ENCODE data around the gene NR2F6. TPM values are rescaled to one million over a fixed set of nuclear protein-coding genes. Genes with fewer than 3 reads are reported as not detected.

The NR2F6 gene
- total and polyA plus RNA-seq, 4 donors: 26.1 to 65.5 (median 27.4) TPM

- ATAC-seq (ENCODE audit: insufficient read depth, low FRiP score) (no peak), DNase-seq (no peak)
- 67 to 77% methylated on average over 20 to 23 of the region's 23 CpGs for WGBS, 2 donors
- Histone ChIP-seq H3K4me1 (ENCODE audit: control insufficient read depth in 5 of 5, insufficient read depth in 5 of 5, low read length in 5 of 5) (peaks cover 0 to 6% (median 0%) of the 10 kb centered on the region in 5 donors), H3K9ac (ENCODE audit: insufficient read depth in 1 of 2, low read length in 2 of 2) (no peak overlapping the region), H3K9me3 (ENCODE audit: control insufficient read depth in 4 of 4, insufficient read depth in 3 of 4, low read length in 3 of 4) (peaks cover 0 to 3% (median 0%) of the 10 kb centered on the region in 4 donors), H3K27ac (ENCODE audit: low read depth in 1 of 2, low read length in 1 of 2) (peak overlapping the region; percentile 51 to 81), H3K36me3 (ENCODE audit: control insufficient read depth in 4 of 4, insufficient read depth in 4 of 4, low read length in 4 of 4) (peaks cover 0 to 10% (median 1%) of the 10 kb centered on the region in 4 donors), H3K27me3 (ENCODE audit: control insufficient read depth in 3 of 3, insufficient read depth in 3 of 3, low read length in 2 of 3) (no peaks in the 10 kb centered on the region), H3K4me3 (peak overlapping the region; percentile 39)
- TF ChIP-seq CTCF (IDR thresholded peaks at IDR 0.05; ENCODE audit: control extremely low read depth, extremely low read depth): no peak
Measured at GRCh38 chr19:17263712-17264640, 18.3 kb upstream of the NR2F6 start.

GRCh38 chr19:17262557-17262956 is 16.8 kb upstream of the NR2F6 start:
- no peak for TF ChIP-seq CTCF (IDR thresholded peaks at IDR 0.05; ENCODE audit: control extremely low read depth, extremely low read depth)
- no peak for DNase-seq
- 68 to 83% methylated on average over 16 of the region's 16 CpGs for WGBS, 2 donors
- peak overlapping the region in 1 of 2 donors; percentile 20 for H3K27ac ChIP-seq (ENCODE audit: low read depth in 1 of 2, low read length in 1 of 2)
- H3K9ac ChIP-seq (ENCODE audit: insufficient read depth in 1 of 2, low read length in 2 of 2): no peak overlapping the region
- peaks cover 0 to 5% (median 0%) of the 10 kb centered on the region in 4 donors for H3K36me3 ChIP-seq (ENCODE audit: control insufficient read depth in 4 of 4, insufficient read depth in 4 of 4, low read length in 4 of 4)
- peaks cover 0 to 5% (median 0%) of the 10 kb centered on the region in 4 donors for H3K9me3 ChIP-seq (ENCODE audit: control insufficient read depth in 4 of 4, insufficient read depth in 3 of 4, low read length in 3 of 4)
- no peak for ATAC-seq (ENCODE audit: insufficient read depth, low FRiP score)
- H3K4me1 ChIP-seq (ENCODE audit: control insufficient read depth in 5 of 5, insufficient read depth in 5 of 5, low read length in 5 of 5): peaks cover 0 to 3% (median 0%) of the 10 kb centered on the region in 5 donors
- H3K4me3 ChIP-seq: peak overlapping the region; percentile 18
- no peaks in the 10 kb centered on the region for H3K27me3 ChIP-seq (ENCODE audit: control insufficient read depth in 3 of 3, insufficient read depth in 3 of 3, low read length in 2 of 3)

GRCh38 chr19:17260842-17261325 is 15.2 kb upstream of the NR2F6 start:
- no peak overlapping the region for H3K4me3 ChIP-seq
- peak; percentile 85 for ATAC-seq (ENCODE audit: insufficient read depth, low FRiP score)
- peak; percentile 75 for TF ChIP-seq CTCF (IDR thresholded peaks at IDR 0.05; ENCODE audit: control extremely low read depth, extremely low read depth)

More at GRCh38 chr19:17260842-17261325, 15.2 kb upstream of the NR2F6 start:
- 19 to 27% methylated on average over 15 of the region's 15 CpGs for WGBS, 2 donors
- H3K4me1 ChIP-seq (ENCODE audit: control insufficient read depth in 5 of 5, insufficient read depth in 5 of 5, low read length in 5 of 5): peaks cover 0 to 3% (median 0%) of the 10 kb centered on the region in 5 donors
- peaks cover 0 to 8% (median 0%) of the 10 kb centered on the region in 4 donors for H3K36me3 ChIP-seq (ENCODE audit: control insufficient read depth in 4 of 4, insufficient read depth in 4 of 4, low read length in 4 of 4)
- peak overlapping the region in 1 of 2 donors; percentile 52 for H3K27ac ChIP-seq (ENCODE audit: low read depth in 1 of 2, low read length in 1 of 2)
- DNase-seq: peak; percentile 67 to 73 (median 67)
- peaks cover 0 to 5% (median 0%) of the 10 kb centered on the region in 4 donors for H3K9me3 ChIP-seq (ENCODE audit: control insufficient read depth in 4 of 4, insufficient read depth in 3 of 4, low read length in 3 of 4)
- H3K27me3 ChIP-seq (ENCODE audit: control insufficient read depth in 3 of 3, insufficient read depth in 3 of 3, low read length in 2 of 3): no peaks in the 10 kb centered on the region
- H3K9ac ChIP-seq (ENCODE audit: insufficient read depth in 1 of 2, low read length in 2 of 2): no peak overlapping the region
